ENCODE results near the gene ZFAND4.

ZFAND4 gene

DNA sequence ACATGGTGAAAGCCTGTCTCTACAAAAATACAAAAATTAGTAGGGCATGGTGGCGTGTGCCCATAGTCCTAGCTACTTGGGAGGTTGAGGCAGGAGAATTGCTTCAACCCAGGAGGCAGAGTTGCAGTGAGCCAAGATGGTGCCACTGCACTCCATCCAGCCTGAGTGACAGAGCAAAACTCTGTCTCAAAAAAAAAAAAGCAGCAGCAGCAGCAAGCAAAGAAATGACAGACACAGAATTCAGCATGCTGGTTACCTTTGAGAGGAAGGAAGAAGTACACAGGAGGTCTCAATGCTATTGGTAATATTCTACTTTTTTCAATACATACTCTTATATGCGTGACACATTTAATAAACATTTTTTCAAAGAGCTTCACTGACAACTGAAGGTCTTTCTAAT is 81.3 kb downstream of the ZFAND4 start:
- TF ChIP-seq CTCF (IDR thresholded peaks at IDR 0.05; ENCODE audit: low read depth, low read length): no peak

GRCh38 chr10:45589868-45590267 is 82.7 kb downstream of the ZFAND4 start:
- no peak overlapping the region for H3K4me3 ChIP-seq (ENCODE audit: low read depth, low read length)
- TF ChIP-seq CTCF (IDR thresholded peaks at IDR 0.05; ENCODE audit: low read depth, low read length): no peak

More for the DNA sequence above, 81.3 kb downstream of the ZFAND4 start:
- H3K4me3 ChIP-seq (ENCODE audit: low read depth, low read length): no peak overlapping the region

- H3K4me3 ChIP-seq (ENCODE audit: low read depth, low read length): no peak overlapping the region
- TF ChIP-seq CTCF (IDR thresholded peaks at IDR 0.05; ENCODE audit: low read depth, low read length): no peak
Observed at GRCh38 chr10:45589009-45589408, 83.6 kb downstream of the ZFAND4 start.

DNA sequence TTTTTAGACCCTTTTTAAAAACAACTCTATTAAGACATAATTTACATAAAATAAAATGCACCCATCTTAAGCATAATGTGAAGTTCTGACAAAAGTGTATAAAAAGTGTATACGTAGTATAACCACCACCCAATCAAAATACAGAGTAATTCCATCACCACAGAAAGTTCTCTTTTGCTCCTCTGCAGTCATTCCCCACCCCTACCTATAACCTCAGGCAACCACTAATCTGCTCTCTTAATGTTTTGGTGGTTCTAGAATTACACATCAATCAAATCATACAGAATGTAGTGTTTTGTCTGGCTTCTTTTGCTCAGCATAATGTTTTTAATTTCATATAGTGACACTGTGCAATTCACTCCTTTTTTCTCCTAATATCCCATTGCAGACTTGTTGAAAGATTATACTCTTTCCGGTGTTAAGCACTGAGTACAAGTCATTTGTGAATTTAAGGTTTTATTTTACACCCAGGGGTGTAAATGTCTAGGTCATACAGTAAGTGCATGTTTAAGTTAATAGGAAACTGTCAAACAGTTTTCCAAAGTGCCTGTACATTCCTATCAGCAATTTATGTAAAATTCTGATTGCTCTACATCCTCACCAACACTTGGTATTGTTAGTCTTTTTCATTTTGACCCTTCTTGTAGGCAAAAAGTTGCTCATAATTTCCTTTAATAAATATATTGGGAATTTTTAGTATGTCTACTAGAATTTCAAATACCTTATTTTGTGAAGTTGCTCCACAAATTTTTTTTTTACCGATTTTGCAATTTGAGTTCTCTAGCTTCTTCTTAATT is 86.3 kb downstream of the ZFAND4 start:
- no peak for TF ChIP-seq CTCF (IDR thresholded peaks at IDR 0.05; ENCODE audit: low read depth, low read length)
- no peak overlapping the region for H3K4me3 ChIP-seq (ENCODE audit: low read depth, low read length)

DNA sequence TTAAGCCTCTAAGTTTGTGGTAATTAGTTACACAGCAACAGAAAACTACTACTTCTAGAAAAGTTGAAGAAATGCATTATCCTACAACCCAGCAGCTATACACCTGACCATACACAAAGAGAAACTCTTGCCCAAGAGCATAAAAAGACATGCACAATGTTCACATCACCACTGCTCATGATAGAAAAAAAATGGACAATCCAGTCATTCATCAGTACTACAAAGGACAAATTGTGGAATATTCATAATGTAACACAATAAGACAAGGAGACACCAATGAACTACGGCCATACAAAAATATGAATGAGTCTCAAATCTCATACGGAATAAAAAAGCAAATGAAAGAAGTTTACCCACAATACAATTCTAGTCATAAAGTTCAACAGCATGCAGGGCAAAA is 87.4 kb downstream of the ZFAND4 start:
- no peak for TF ChIP-seq CTCF (IDR thresholded peaks at IDR 0.05; ENCODE audit: low read depth, low read length)
- H3K4me3 ChIP-seq (ENCODE audit: low read depth, low read length): no peak overlapping the region

GRCh38 chr10:45582386-45582781 is 90.2 kb downstream of the ZFAND4 start:
- TF ChIP-seq CTCF (IDR thresholded peaks at IDR 0.05; ENCODE audit: low read depth, low read length): no peak
- no peak overlapping the region for H3K4me3 ChIP-seq (ENCODE audit: low read depth, low read length)

DNA sequence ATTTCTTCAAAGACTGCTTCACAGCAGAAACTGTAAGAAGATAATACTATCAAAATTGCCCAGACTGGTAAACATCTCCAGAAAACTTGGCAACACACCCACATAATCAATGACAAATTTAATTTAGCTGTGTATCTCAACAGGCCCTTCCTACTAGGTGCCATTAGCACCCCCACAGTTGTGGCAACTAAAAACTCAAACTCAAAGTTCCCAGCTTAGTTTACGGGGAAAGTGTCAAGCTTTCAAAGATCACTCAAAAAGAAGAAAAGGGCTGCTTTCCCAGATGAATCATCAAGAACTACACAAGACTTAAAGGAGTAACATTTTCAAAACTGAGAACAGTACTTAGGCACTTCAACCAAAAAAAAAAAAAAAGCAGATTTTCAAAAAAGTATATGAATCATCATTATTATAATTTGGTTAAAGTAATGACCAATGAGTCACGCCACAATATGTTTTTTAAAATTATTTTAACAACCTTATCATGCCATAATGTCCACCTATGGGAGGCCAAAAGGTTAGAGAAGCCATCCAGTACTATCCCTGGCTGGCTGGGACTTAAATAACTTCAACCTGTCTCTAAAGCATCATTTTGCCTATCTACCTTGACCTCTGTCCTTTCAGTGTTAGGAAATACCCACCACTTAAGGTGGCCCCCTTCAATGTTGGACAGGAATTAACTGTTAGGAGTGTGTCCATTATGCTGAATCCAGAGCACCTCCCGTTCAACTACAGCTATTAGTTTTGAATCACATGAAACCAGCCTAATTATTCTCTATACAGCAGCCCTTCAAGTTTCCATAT is 90.8 kb downstream of the ZFAND4 start:
- TF ChIP-seq CTCF (IDR thresholded peaks at IDR 0.05; ENCODE audit: low read depth, low read length): no peak
- no peak overlapping the region for H3K4me3 ChIP-seq (ENCODE audit: low read depth, low read length)

All from WI38 (cell line).